NCI-H146 (cell line): ENCODE results near the gene ZNF467.

ENCODE experiments used
- DNase-seq: peaks from one replicate; lab custom pipeline; 2025; lab: John Stamatoyannopoulos, UW

Gene ZNF467

GRCh38 chr7:149748076-149748874 lies 25.1 kb downstream of the ZNF467 start:
- DNase-seq = no peak

- DNase-seq = no peak
These were observed 29.7 kb downstream of the ZNF467 start for GRCh38 chr7:149743476-149744255.

GRCh38 chr7:149742075-149742701 lies 31.2 kb downstream of the ZNF467 start:
- peak; percentile 62 for DNase-seq

- no peak for DNase-seq
These were observed 31.8 kb downstream of the ZNF467 start for GRCh38 chr7:149741629-149742028.

GRCh38 chr7:149736478-149737360 lies 36.7 kb downstream of the ZNF467 start:
- peak; percentile 19 for DNase-seq

- DNase-seq = no peak
These were observed 37.5 kb downstream of the ZNF467 start for GRCh38 chr7:149735779-149736477.

- no peak for DNase-seq
These were observed 38.2 kb downstream of the ZNF467 start for GRCh38 chr7:149735181-149735602.

GRCh38 chr7:149734791-149735075 lies 38.7 kb downstream of the ZNF467 start:
- DNase-seq = no peak

- no peak for DNase-seq
These were observed 39.2 kb downstream of the ZNF467 start for GRCh38 chr7:149733924-149734790.

GRCh38 chr7:149733131-149733923 lies 40.1 kb downstream of the ZNF467 start:
- no peak for DNase-seq

GRCh38 chr7:149732611-149733010 lies 40.8 kb downstream of the ZNF467 start:
- DNase-seq = no peak

- DNase-seq = no peak
These were observed 41.3 kb downstream of the ZNF467 start for GRCh38 chr7:149732111-149732561.

- DNase-seq = no peak
These were observed 42.0 kb downstream of the ZNF467 start for GRCh38 chr7:149731207-149731955.

GRCh38 chr7:149729983-149730801 lies 43.2 kb downstream of the ZNF467 start:
- DNase-seq = no peak

- DNase-seq = no peak
These were observed 43.8 kb downstream of the ZNF467 start for GRCh38 chr7:149729586-149729982.

GRCh38 chr7:149728491-149729375 lies 44.7 kb downstream of the ZNF467 start:
- no peak for DNase-seq
